ENCODE data around the gene HSPA1A.

The HSPA1A gene

DNA sequence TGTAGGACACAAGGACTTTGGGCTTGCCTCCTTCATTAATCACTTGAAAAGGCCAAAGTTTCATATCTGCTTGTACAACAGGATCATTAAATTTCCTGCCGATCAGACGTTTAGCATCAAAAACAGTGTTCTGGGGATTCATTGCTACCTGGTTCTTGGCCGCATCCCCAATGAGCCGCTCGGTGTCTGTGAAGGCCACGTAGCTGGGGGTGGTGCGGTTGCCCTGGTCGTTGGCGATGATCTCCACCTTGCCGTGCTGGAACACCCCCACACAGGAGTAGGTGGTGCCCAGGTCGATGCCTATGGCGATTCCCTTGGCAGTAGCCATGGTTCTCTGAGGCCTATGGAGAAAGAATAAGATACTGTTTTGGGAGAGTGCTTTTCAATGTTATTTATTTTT lies 3.7 kb upstream of the HSPA1A start:
- TF ChIP-seq NFIC (IDR thresholded peaks at IDR 0.05) (no peak), FOXM1 (IDR thresholded peaks at IDR 0.05; ENCODE audit: borderline replicate concordance, low read depth) (no peak), YY1 (IDR thresholded peaks at IDR 0.05; ENCODE audit: low read depth) (no peak), CREB1 (IDR thresholded peaks at IDR 0.05; ENCODE audit: low read depth) (no peak), EP300 (IDR thresholded peaks at IDR 0.05; ENCODE audit: borderline replicate concordance) (no peak), EGR1 (IDR thresholded peaks at IDR 0.05) (no peak), CEBPB (IDR thresholded peaks at IDR 0.05) (no peak), RAD21 (IDR thresholded peaks at IDR 0.05; ENCODE audit: low read depth) (no peak), ZBTB7A (IDR thresholded peaks at IDR 0.05; ENCODE audit: low read depth) (no peak)
- TF ChIP-seq, protein P1, sequence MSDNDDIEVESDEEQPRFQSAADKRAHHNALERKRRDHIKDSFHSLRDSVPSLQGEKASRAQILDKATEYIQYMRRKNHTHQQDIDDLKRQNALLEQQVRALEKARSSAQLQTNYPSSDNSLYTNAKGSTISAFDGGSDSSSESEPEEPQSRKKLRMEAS (IDR thresholded peaks at IDR 0.05), result no peak
- TF ChIP-seq, protein P2, sequence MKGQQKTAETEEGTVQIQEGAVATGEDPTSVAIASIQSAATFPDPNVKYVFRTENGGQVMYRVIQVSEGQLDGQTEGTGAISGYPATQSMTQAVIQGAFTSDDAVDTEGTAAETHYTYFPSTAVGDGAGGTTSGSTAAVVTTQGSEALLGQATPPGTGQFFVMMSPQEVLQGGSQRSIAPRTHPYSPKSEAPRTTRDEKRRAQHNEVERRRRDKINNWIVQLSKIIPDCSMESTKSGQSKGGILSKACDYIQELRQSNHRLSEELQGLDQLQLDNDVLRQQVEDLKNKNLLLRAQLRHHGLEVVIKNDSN (IDR thresholded peaks at IDR 0.05), result no peak

DNA sequence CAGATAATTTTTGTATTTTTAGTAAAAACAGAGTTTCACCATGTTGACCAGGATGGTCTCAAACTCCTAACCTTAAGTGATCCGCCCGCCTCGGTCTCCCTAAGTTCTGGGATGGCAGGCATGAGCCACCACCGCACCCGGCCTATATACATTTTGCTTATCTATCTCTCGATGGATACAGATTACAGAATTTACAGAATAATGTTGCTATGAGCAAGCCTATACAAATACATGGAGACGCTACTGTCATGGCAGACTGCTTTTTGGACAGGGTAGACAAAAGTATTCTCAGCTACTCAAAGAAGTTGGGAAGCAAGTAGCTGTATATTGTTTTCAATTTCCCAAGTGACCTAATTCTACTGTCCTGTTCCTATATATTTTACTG lies 1.9 kb upstream of the HSPA1A start:
- TF ChIP-seq TCF12 (IDR thresholded peaks at IDR 0.05; ENCODE audit: low read depth) (no peak), NFIC (IDR thresholded peaks at IDR 0.05) (no peak), TAF1 (IDR thresholded peaks at IDR 0.05; ENCODE audit: low read depth) (no peak), CREB1 (IDR thresholded peaks at IDR 0.05; ENCODE audit: low read depth) (no peak), EGR1 (IDR thresholded peaks at IDR 0.05) (no peak), EP300 (IDR thresholded peaks at IDR 0.05; ENCODE audit: borderline replicate concordance) (no peak), YY1 (IDR thresholded peaks at IDR 0.05; ENCODE audit: low read depth) (no peak), RAD21 (IDR thresholded peaks at IDR 0.05; ENCODE audit: low read depth) (no peak)
- TF ChIP-seq, protein P3, sequence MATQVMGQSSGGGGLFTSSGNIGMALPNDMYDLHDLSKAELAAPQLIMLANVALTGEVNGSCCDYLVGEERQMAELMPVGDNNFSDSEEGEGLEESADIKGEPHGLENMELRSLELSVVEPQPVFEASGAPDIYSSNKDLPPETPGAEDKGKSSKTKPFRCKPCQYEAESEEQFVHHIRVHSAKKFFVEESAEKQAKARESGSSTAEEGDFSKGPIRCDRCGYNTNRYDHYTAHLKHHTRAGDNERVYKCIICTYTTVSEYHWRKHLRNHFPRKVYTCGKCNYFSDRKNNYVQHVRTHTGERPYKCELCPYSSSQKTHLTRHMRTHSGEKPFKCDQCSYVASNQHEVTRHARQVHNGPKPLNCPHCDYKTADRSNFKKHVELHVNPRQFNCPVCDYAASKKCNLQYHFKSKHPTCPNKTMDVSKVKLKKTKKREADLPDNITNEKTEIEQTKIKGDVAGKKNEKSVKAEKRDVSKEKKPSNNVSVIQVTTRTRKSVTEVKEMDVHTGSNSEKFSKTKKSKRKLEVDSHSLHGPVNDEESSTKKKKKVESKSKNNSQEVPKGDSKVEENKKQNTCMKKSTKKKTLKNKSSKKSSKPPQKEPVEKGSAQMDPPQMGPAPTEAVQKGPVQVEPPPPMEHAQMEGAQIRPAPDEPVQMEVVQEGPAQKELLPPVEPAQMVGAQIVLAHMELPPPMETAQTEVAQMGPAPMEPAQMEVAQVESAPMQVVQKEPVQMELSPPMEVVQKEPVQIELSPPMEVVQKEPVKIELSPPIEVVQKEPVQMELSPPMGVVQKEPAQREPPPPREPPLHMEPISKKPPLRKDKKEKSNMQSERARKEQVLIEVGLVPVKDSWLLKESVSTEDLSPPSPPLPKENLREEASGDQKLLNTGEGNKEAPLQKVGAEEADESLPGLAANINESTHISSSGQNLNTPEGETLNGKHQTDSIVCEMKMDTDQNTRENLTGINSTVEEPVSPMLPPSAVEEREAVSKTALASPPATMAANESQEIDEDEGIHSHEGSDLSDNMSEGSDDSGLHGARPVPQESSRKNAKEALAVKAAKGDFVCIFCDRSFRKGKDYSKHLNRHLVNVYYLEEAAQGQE (IDR thresholded peaks at IDR 0.05; ENCODE audit: low read depth), result no peak
- TF ChIP-seq, protein P1 (IDR thresholded peaks at IDR 0.05), result no peak

DNA sequence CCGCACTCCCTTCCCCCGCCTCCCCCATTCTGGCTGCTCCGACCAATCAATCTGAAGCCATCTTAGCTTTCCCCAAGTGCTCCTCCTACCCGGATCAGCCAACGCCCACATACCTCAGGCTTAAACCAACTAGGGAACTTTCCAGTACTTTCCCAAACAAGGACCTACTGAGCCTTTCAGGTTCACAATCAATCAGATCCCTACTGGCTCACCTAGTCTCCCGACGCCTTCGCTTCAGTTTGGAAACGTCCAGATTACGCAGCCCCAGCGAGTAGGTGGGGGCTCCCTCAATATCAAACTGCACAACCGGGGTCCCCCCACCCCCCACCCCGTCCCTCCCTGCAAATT lies 692 bp upstream of the HSPA1A start:
- TF ChIP-seq, protein P1 (IDR thresholded peaks at IDR 0.05), result peak; percentile 74; the same call in 1 of the 2 replicates
- TF ChIP-seq YY1 (IDR thresholded peaks at IDR 0.05; ENCODE audit: low read depth), result no peak

DNA sequence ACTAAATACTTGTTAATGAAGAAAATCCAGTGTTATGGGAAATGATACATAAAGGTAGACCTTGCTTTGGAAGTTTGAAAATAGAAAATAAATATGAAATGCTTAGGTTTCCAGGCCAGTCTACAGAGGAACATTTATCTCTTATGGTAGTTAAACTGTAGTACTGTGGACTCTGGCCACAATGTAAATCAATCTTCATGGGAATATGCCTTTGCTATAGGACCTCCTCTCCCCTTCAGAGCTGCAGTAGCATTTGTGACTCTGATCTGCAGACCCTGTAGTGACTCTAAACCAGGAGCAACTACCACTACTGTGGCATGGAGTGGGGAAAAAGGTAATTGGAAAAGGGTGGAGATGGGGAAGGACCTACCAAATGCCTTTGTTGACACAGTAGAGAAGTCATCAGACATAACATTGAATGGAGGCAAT lies 4.5 kb downstream of the HSPA1A start:
- no peak for TF ChIP-seq FOXM1 (IDR thresholded peaks at IDR 0.05; ENCODE audit: borderline replicate concordance, low read depth)
- no peak for TF ChIP-seq ZBTB7A (IDR thresholded peaks at IDR 0.05; ENCODE audit: low read depth)
- TF ChIP-seq EP300 (IDR thresholded peaks at IDR 0.05; ENCODE audit: borderline replicate concordance), result no peak
- TF ChIP-seq, protein P3 (IDR thresholded peaks at IDR 0.05; ENCODE audit: low read depth), result no peak
- TF ChIP-seq CEBPB (IDR thresholded peaks at IDR 0.05), result no peak
- TF ChIP-seq TAF1 (IDR thresholded peaks at IDR 0.05; ENCODE audit: low read depth), result no peak
- no peak for TF ChIP-seq RAD21 (IDR thresholded peaks at IDR 0.05; ENCODE audit: low read depth)
- no peak for TF ChIP-seq TEAD4 (IDR thresholded peaks at IDR 0.05)
- TF ChIP-seq, protein P2 (IDR thresholded peaks at IDR 0.05), result no peak
- no peak for TF ChIP-seq CREB1 (IDR thresholded peaks at IDR 0.05; ENCODE audit: low read depth)
- TF ChIP-seq EGR1 (IDR thresholded peaks at IDR 0.05), result no peak
- no peak for TF ChIP-seq YY1 (IDR thresholded peaks at IDR 0.05; ENCODE audit: low read depth)
- TF ChIP-seq NFIC (IDR thresholded peaks at IDR 0.05), result no peak
- no peak for TF ChIP-seq TCF12 (IDR thresholded peaks at IDR 0.05; ENCODE audit: low read depth)
- TF ChIP-seq, protein P1 (IDR thresholded peaks at IDR 0.05), result no peak

DNA sequence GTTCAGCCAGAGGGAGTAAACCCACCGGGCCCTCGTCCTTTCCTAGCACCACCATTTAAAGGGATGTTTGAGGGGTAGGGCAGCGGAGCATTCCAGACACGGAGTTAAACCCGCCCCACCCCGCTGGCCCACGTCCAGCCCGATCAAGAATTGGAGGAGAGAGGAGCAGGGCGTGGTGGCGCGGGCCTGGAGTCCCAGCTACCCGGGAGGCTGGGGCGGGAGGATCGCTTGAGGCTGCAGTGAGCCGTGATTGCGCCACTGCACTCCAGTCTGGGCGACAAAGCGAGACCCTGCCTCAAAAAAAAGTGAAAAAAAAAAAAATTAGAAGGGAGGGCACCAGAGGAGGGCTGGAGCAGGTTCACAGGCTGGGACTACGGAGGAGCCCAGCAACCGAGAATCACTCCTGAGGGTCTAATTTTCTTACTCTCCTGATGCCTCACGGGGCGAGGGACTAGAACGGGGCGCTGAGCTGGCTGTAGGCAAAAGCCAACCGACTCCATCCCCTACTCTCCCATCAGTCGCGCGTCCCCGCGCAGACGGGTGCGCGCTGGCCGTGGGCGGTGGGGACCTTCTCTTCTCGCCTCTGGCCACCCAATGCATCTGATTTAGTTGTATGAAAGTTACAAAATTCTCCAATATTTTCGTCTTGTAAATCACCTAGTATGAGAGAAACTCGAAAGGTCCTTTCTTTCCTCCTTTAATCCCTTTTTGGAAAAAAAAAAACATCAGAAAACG lies 6.1 kb downstream of the HSPA1A start:
- TF ChIP-seq TCF12 (IDR thresholded peaks at IDR 0.05; ENCODE audit: low read depth) (no peak), CEBPB (IDR thresholded peaks at IDR 0.05) (0 out of 2 replicates have a peak, but pooled peaks have one; percentile 29), FOXM1 (IDR thresholded peaks at IDR 0.05; ENCODE audit: borderline replicate concordance, low read depth) (no peak), NFIC (IDR thresholded peaks at IDR 0.05) (peak; percentile 81), EGR1 (IDR thresholded peaks at IDR 0.05) (peak; percentile 94), YY1 (IDR thresholded peaks at IDR 0.05; ENCODE audit: low read depth) (no peak)
- TF ChIP-seq, protein P1 (IDR thresholded peaks at IDR 0.05), result 0 out of 2 replicates have a peak, but pooled peaks have one; percentile 1
- TF ChIP-seq, protein P2 (IDR thresholded peaks at IDR 0.05), result 0 out of 2 replicates have a peak, but pooled peaks have one; percentile 10
